ENCODE data around the gene AZGP1. TPM values are rescaled to one million over a fixed set of nuclear protein-coding genes. Genes with fewer than 3 reads are reported as not detected.
"Not testable (repeated sequence)": the region's sequence is repeated elsewhere in the genome, so short reads cannot be mapped to it uniquely, and the experiment has no call there.

Gene AZGP1
- 1 to 10 TPM in 2 of 12 donors, under 1 TPM in 7, not detected in 3; 0.57 to 1.6 (median 0.69) TPM for polyA plus RNA-seq (ENCODE audit: insufficient read length in 12 of 12)
- long read RNA-seq, donor 1, partial matches to known transcripts = 0 of 1 reads
- long read RNA-seq, donor 1, other reads (novel, unspliced or antisense) = 0 of 1 reads
- long read RNA-seq, donor 2 = 0 reads
- long read RNA-seq, donor 3, partial matches to known transcripts = 0 of 1 reads
- long read RNA-seq, donor 3, other reads (novel, unspliced or antisense) = 0 of 1 reads
- long read RNA-seq, donor 4 = 0 reads
- long read RNA-seq, donor 5, partial matches to known transcripts = 0 of 1 reads
- long read RNA-seq, donor 5, other reads (novel, unspliced or antisense) = 0 of 1 reads
- long read RNA-seq, donor 6 = 0 reads
- long read RNA-seq, donor 7 = 0 reads
- long read RNA-seq, donor 8, partial matches to known transcripts = 0 of 2 reads
- long read RNA-seq, donor 8, other reads (novel, unspliced or antisense) = 0 of 2 reads
- long read RNA-seq, donor 9 = 0 reads
- long read RNA-seq, donor 10 = 0 reads
- long read RNA-seq, donor 11, partial matches to known transcripts = 0 of 1 reads
- long read RNA-seq, donor 11, other reads (novel, unspliced or antisense) = 0 of 1 reads

GRCh38 chr7:99975782-99976521 lies at the start of gene AZGP1:
TSS of gene AZGP1 (minus strand) at chr7:99976031. CDS start at chr7:99976020, 11 bp downstream.
- DNase-seq = no peak

- no peak for DNase-seq
These were observed 48.3 kb upstream of the AZGP1 start for GRCh38 chr7:100024020-100024619.

GRCh38 chr7:100023526-100023925 lies 47.7 kb upstream of the AZGP1 start:
- no peak for DNase-seq

- DNase-seq = no peak
These were observed 46.8 kb upstream of the AZGP1 start for GRCh38 chr7:100022621-100023020.

- DNase-seq = no peak
These were observed 45.5 kb upstream of the AZGP1 start for GRCh38 chr7:100021297-100021696.

- DNase-seq = no peak
These were observed 44.1 kb upstream of the AZGP1 start for GRCh38 chr7:100019908-100020307.

GRCh38 chr7:100017875-100018274 lies 42.0 kb upstream of the AZGP1 start:
- DNase-seq = no peak

GRCh38 chr7:100017300-100017699 lies 41.5 kb upstream of the AZGP1 start:
- no peak for DNase-seq

- DNase-seq = peak; percentile 15
These were observed 40.5 kb upstream of the AZGP1 start for GRCh38 chr7:100016215-100016901.

GRCh38 chr7:100015232-100016214 lies 39.7 kb upstream of the AZGP1 start, which contains the start of gene ZKSCAN1:
TSS of gene ZKSCAN1 (plus strand) at chr7:100015596. CDS start at chr7:100023507, 7,911 bp downstream.
- peak; percentile 93 for DNase-seq

- DNase-seq = no peak
These were observed 37.5 kb upstream of the AZGP1 start for GRCh38 chr7:100013328-100013676.

GRCh38 chr7:100012385-100013327 lies 36.8 kb upstream of the AZGP1 start:
- DNase-seq = not testable (repeated sequence)

- no peak for DNase-seq
These were observed 35.7 kb upstream of the AZGP1 start for GRCh38 chr7:100011516-100011915.

GRCh38 chr7:100010901-100011300 lies 35.1 kb upstream of the AZGP1 start:
- DNase-seq = no peak

GRCh38 chr7:100009952-100010351 lies 34.1 kb upstream of the AZGP1 start:
- not testable (repeated sequence) for DNase-seq

GRCh38 chr7:100008525-100008924 lies 32.7 kb upstream of the AZGP1 start:
- DNase-seq = no peak

- no peak for DNase-seq
These were observed 32.1 kb upstream of the AZGP1 start for GRCh38 chr7:100007887-100008286.

- no peak for DNase-seq
These were observed 28.2 kb upstream of the AZGP1 start for GRCh38 chr7:100003711-100004661.

Data from muscle of arm (tissue), 14 donors.